Measurements from ENCODE around the gene LUZP1. TPM values are rescaled to one million over a fixed set of nuclear protein-coding genes. Genes with fewer than 3 reads are reported as not detected.

The LUZP1 gene
- total RNA-seq, 1 donor from 2014 or later: 29.9 TPM

DNA sequence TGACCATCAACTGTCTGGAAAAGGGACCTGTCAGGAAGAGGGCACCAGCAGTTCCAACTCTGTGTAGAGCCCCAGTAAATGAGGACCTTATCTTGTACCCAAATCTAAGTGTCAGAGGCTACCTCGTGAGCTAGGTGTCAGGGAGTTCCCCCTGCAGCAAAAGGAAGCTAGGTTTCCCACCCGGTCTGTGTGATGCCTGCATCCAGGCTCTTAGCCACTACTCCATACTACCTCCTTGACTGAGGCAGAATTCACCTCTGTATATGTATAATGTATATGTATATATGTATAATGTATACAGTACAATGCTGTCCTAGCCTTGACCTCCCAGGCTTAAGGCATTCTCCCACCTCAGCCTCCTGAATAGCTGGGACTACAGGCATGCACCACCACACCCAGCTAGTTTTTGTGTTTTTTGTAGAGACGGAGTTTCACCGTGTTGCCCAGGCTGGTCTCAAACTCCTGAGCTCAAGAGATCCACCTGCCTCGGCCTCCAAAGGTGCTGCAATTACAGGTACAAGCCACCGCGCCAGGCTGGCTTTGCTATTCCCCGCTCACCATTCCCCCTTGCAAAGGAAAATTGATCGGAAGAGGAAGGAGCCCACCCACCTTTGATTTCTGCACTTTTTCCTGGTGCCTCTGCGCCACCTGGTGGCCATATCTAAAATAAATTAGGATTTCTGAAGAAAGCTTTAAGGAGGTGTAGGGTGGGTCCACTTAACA lies 15.7 kb upstream of the LUZP1 start:
- intact Hi-C loops (cut with micrococcal nuclease): loop anchor here (2.0 kb wide), 1 partner anchor 86 kb away; no protein-coding TSS in a partner anchor
- Histone ChIP-seq H3K4me1 (peaks cover 7% of the 10 kb centered on the region), H3K27ac (replicated peaks) (no peak overlapping the region), H3K27me3 (ENCODE audit: low read depth) (no peaks in the 10 kb centered on the region), H3K4me3 (peak overlapping the region; percentile 57), H3K36me3 (no peaks in the 10 kb centered on the region), H3K9me3 (replicated peaks) (no peaks in the 10 kb centered on the region)
- no peak for DNase-seq
- TF ChIP-seq, protein P1, sequence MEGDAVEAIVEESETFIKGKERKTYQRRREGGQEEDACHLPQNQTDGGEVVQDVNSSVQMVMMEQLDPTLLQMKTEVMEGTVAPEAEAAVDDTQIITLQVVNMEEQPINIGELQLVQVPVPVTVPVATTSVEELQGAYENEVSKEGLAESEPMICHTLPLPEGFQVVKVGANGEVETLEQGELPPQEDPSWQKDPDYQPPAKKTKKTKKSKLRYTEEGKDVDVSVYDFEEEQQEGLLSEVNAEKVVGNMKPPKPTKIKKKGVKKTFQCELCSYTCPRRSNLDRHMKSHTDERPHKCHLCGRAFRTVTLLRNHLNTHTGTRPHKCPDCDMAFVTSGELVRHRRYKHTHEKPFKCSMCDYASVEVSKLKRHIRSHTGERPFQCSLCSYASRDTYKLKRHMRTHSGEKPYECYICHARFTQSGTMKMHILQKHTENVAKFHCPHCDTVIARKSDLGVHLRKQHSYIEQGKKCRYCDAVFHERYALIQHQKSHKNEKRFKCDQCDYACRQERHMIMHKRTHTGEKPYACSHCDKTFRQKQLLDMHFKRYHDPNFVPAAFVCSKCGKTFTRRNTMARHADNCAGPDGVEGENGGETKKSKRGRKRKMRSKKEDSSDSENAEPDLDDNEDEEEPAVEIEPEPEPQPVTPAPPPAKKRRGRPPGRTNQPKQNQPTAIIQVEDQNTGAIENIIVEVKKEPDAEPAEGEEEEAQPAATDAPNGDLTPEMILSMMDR (IDR thresholded peaks at IDR 0.05; ENCODE audit: borderline replicate concordance): peak; percentile 78

- Histone ChIP-seq H3K9me3 (replicated peaks) (no peaks in the 10 kb centered on the region), H3K4me3 (no peak overlapping the region), H3K27ac (replicated peaks) (no peak overlapping the region), H3K27me3 (ENCODE audit: low read depth) (no peaks in the 10 kb centered on the region), H3K4me1 (peaks cover 28% of the 10 kb centered on the region), H3K36me3 (no peaks in the 10 kb centered on the region)
- intact Hi-C loops (cut with micrococcal nuclease): no loop called here
- no peak for DNase-seq
- TF ChIP-seq, protein P1 (IDR thresholded peaks at IDR 0.05; ENCODE audit: borderline replicate concordance): no peak
These were observed 11.2 kb upstream of the LUZP1 start for GRCh38 chr1:23179862-23180261.

- no peak for DNase-seq
- Histone ChIP-seq H3K36me3 (no peaks in the 10 kb centered on the region), H3K9me3 (replicated peaks) (no peaks in the 10 kb centered on the region), H3K27me3 (ENCODE audit: low read depth) (no peaks in the 10 kb centered on the region), H3K4me3 (no peak overlapping the region), H3K4me1 (peaks cover 22% of the 10 kb centered on the region), H3K27ac (replicated peaks) (peak overlapping the region; percentile 97)
- TF ChIP-seq, protein P1 (IDR thresholded peaks at IDR 0.05; ENCODE audit: borderline replicate concordance): peak; percentile 28
- intact Hi-C loops (cut with micrococcal nuclease): no loop called here
These were observed 10.3 kb upstream of the LUZP1 start for GRCh38 chr1:23178950-23179349.

- Histone ChIP-seq H3K4me1 (peaks cover 22% of the 10 kb centered on the region), H3K27me3 (ENCODE audit: low read depth) (no peaks in the 10 kb centered on the region), H3K27ac (replicated peaks) (peak overlapping the region; percentile 97), H3K9me3 (replicated peaks) (no peaks in the 10 kb centered on the region), H3K36me3 (no peaks in the 10 kb centered on the region), H3K4me3 (peak overlapping the region; percentile 76)
- DNase-seq: no peak
- TF ChIP-seq, protein P1 (IDR thresholded peaks at IDR 0.05; ENCODE audit: borderline replicate concordance): no peak
- intact Hi-C loops (cut with micrococcal nuclease): no loop called here
These were observed 9.8 kb upstream of the LUZP1 start for GRCh38 chr1:23178414-23178813.

DNA sequence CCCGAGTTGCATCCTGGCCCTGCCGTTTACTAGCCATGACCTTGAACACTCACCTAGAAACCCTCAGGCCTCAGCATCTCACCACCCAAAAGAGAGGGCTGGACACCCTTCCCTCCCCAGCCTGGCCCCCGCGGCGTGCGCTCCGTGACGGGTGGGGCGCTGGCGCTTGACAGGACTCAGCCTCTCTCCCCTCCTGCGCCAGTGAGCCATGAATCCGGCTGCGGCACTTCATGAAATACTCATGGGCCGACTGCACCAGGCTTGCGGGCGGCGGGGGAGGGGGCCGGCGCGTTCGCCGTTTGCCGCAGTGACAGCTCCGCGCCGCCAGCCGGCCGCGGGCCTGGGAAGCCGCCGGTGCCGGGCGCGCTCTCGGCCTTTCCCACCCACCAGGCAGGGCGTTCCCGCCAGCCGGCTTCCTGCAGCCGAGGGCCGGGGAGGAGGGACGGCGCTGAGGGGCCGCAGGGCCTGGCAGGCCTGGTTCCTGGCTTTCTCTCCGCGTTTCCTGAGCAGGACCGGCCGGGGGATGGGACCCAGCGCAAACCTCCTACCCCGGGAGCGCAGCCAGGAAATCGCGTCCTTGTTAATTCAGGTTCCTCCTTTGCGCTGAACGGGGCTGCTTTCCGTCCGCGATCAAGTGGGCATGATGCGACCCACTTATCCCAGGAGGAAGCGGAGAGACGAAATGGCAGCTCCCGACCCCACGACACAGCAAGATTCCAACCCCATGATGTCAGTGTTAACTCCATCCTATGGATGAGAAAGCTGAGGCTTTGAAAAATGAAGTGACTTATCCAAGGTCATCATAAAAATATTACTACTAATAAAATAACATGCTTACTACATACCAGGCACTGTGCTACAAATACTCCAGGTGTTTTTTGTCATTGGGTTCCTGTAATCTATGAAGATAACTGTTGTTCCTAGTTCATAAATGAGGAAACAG lies 9.1 kb upstream of the LUZP1 start:
- intact Hi-C loops (cut with micrococcal nuclease): no loop called here
- peak; percentile 88 for DNase-seq
- H3K4me3 ChIP-seq: peak overlapping the region; percentile 76
- peaks cover 22% of the 10 kb centered on the region for H3K4me1 ChIP-seq
- no peaks in the 10 kb centered on the region for H3K27me3 ChIP-seq (ENCODE audit: low read depth)
- TF ChIP-seq, protein P1 (IDR thresholded peaks at IDR 0.05; ENCODE audit: borderline replicate concordance): peak; percentile 58
- no peaks in the 10 kb centered on the region for H3K9me3 ChIP-seq (replicated peaks)
- H3K36me3 ChIP-seq: no peaks in the 10 kb centered on the region
- H3K27ac ChIP-seq (replicated peaks): peak overlapping the region; percentile 97

All from left ventricle myocardium inferior (tissue), 1 donor.